Kidney tubule cell (primary cell): ENCODE results near the gene HPS1.

Experiments
- DNase-seq: peaks from one replicate; pipeline ENCODE4 v3.0.0-alpha.2; 2018; ENCODE audit warnings: low spot score

The HPS1 gene

DNA sequence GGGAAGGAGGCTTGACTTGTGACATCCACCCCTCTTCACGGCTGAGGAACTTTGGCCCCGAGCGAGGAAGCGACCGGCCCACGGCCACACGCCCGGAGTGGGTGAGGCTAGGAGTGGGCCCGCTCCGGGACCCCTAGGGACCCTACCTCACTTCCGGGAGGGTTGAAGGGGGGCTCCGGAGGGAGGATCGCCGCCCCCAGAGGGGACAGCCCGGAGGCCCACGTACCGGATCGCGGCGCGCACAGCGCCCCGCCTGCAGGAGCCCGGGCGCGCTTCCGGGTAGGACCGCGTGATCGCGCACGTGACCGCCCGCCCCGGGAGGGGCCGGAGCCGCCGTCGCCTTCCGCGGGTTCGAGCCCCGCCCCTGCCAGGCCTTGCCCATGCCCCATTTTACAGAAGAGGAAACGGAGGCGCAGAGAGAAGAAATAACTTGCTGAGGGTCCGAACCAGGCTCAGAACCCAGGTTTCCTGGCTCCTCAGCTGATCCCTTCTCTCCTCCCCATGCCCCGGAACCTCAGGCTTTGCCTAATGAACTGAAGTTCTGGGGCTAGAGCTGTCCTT is at the start of gene HPS1:
Gene HPS1, minus strand, starts transcription at position 275 of the 561 bp plus-strand sequence. CDS start 3,695 bp downstream, outside the sequence.
- peak; percentile 78 for DNase-seq

DNA sequence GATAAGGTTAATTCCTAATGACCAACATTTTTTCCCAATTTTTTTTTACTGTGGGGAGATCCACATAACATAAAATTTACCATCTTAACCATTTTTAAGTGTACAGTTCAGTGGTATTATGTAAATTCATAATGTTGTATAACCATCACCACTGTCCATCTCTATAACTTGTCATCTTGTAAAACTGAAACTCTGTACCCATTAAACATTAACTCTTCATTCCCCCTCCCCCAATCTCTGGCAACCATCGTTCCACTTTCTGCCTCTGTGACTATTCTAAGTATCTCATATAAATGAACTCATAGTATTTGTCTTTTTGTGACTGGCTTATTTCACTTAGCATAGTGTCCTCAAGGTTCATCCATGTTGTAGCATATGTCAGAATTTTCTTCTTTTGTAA is 46.0 kb upstream of the HPS1 start:
- DNase-seq = peak; percentile 56

- DNase-seq = peak; percentile 68
Measured at GRCh38 chr10:98489561-98490481, 43.1 kb upstream of the HPS1 start.

GRCh38 chr10:98488669-98489430 is 42.1 kb upstream of the HPS1 start:
- no peak for DNase-seq

GRCh38 chr10:98487649-98488048 is 40.9 kb upstream of the HPS1 start:
- no peak for DNase-seq

- peak; percentile 78 for DNase-seq
Measured at GRCh38 chr10:98486421-98486820, 39.7 kb upstream of the HPS1 start.

- peak; percentile 65 for DNase-seq
Measured at GRCh38 chr10:98485959-98486358, 39.2 kb upstream of the HPS1 start.

DNA sequence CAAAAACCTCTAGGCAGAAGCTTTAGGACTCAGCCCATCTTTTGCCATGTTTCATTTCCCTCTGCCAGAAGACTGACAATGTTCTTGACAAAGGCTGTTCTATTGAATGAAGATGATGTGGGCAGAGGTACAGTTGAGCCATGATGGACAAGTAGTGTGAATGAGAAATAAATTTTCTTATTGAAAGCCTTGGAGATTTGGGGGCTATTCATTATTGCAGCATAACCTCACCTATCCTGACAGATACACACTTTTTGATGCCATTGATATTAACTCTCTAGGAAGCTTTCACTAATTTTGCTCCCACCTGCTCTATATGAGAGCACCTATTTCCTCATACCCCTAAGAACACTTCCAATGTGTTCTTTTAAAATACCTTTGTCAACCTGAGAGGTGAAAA is 36.9 kb upstream of the HPS1 start:
- DNase-seq = no peak

DNA sequence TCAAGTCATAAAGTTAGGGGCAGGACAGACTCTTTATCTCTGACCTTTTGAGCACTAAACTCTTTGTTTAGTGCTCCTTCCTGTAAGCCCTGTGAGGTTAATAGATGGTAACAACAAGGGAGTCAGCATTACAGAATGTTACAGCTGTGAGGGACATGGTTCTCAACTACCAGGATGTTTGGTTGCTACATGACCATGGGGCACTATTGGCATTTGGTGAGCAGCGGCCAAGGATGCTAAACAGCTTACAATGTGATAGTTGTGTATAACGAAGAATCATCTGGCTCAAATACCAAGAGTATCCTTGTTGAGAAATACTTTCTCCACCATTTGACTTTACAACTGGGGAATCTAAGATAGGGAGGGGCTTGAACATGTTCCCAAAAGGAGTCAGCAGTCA is 35.4 kb upstream of the HPS1 start:
- DNase-seq = no peak

DNA sequence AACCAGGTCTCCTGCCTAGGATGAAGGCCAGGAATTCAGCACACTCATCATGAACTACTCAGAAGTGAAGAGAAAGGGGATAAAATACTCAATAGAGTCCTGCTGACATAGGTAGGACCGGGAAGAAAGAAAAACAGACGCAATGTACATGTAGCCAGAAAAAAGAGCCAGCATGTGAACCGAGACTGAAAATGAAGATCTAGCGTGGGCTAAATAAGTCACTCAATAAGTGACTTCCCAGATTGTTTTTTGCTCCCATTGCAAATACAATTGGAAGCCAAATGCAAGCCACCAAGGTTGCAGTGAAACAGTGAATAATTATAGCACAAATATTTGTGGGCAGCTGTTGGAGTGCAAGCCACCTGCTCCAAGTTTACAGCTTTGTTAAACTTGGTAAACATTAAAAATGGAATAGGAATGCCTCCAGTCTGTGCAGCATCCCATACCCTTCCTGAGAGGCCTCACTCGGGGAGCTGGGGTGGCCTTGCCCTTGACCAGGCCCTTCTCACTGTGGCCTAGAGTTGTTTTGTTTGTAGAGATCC is 34.7 kb upstream of the HPS1 start:
- DNase-seq = peak; percentile 18

DNA sequence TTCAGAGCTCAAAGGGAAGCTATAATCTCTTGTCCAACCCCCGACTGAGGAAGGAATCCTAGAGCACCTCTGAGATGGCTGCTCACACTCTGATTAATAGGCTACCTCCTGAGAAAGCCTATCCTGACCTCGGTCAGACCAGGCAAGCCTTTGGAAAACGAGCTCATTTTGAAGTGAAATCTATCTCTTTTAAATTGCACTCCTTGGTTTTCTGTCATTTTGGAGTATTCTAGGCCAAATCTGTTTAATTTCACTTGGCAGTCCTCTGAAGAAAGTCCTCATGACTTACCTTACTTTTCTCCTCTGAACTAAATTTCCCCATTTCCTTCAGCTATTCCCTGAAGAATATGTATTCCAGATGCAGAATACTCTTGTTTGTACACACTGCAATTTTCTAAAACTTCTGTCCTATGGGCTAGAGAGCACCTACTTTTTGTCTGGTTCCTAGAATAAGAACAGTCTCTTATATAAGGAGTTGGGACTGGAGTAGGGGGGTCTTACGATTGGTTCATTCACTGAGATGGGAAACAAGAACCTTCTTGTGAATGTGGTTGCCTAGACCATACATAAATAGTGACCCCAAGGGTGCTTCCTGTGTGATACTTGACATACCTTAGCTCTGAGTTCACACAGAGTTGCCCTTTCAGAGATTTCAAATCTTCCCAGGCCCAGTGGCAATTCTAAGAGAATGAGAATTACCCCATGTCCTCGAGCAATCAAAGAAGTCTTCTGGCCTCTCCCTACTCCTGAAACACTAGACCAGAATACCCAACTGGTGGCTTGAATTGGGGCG is 31.9 kb upstream of the HPS1 start:
- peak; percentile 64 for DNase-seq

GRCh38 chr10:98477861-98478260 is 31.1 kb upstream of the HPS1 start:
- DNase-seq = no peak

- DNase-seq = no peak
Measured at GRCh38 chr10:98474628-98475027, 27.9 kb upstream of the HPS1 start.

DNA sequence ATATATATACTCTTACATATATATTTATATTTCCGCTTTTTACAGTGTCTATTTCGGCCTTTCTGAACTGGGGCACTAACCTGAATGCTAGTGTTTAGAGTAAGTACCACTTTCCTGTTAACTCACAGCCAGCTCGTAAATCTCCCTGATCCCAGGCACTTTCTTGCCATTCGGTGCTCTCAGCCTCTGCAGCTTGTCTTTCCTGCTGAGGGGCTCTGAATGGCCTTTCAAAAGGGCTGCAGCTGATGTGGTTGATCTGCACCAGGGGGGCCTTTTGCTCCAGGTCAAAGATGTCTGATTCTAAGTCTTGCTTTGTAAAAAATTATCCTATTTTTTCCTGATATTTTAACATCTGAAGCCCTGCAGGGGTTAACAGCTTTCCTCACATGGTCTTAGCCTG is 25.5 kb upstream of the HPS1 start:
- DNase-seq = no peak

GRCh38 chr10:98470850-98471249 is 24.1 kb upstream of the HPS1 start:
- no peak for DNase-seq

DNA sequence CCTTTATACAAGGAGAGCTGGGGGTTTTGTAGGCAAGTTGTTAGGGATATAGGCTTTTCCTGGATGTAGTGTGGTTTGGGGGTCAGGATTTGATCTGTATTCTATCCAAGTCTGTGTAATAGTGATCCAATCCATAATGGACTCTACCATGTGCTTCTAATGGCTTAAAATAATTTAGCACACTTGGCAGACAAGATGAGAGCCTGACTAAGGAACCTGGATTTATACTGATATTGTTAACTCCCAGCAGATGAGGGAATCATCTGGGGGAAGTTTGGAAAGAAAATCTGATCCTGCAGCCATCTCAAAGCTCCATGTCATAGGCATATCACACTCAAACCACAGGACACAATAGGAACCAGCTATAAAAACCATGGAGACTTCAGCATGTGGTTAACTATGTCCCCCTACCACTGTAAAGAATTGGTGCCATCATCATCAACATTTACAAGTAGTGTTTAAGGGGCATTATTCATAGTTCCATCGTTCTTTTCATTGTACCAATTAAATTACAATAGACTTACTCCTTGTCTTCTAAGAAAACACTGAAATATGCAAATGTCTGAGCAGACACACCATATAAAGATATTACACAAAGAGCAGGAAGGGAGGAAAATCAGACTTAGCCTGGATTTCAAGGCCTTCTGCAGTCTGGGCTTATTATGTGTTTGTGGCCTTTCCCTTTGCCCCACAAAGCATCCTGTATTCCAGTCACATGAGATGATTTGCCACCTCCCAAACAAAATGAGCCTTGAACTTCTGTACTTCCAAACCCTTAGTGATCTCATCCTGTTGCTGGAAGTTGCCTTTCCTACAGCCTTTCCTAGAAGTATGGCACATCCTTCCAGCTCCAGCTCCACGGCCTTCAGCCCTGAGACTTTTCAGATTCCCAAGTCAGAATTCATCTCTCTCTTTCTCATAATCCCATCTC is 22.5 kb upstream of the HPS1 start:
- DNase-seq = no peak

DNA sequence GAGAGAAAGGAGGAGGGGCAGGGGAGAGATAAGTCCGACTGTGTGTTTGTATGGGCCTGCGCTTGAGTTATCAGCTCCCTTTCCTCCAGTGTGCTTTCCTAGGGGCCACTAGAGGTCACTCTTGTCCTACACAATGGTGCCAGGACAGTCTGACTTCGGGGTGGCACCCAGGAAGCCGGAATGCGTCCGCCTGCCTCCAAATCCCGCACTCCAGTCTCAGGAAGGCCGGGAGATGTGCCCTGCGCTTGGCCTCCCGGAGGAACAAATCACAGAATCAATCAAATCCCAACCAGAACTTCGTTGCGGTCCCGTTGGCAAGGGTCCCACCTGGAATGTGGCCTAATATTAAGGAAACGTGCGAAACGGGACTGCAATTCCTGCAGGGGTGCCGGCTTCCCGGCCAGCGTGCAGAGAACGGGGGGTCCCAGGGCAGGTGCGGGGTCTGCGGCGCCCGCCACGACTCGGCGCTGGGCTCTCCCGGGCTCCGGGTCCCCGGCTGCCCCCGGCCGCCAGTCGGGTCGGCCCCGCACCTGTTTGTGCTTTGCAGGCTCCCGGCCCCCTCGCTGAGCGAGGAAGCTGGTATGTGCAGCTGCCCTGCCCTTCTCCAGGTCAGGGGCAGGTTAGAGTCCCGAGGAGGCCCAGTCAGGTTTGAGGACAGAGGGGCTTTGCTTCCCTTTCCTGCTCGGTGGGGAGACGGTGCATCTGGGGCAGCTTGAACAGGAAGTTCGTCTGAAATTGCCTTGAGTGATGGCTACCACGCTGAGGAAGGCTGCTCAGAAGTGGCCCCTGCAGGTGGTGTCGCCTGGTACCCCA is 21.0 kb upstream of the HPS1 start:
- peak; percentile 89 for DNase-seq

- no peak for DNase-seq
Measured at GRCh38 chr10:98466861-98467505, 20.2 kb upstream of the HPS1 start.

DNA sequence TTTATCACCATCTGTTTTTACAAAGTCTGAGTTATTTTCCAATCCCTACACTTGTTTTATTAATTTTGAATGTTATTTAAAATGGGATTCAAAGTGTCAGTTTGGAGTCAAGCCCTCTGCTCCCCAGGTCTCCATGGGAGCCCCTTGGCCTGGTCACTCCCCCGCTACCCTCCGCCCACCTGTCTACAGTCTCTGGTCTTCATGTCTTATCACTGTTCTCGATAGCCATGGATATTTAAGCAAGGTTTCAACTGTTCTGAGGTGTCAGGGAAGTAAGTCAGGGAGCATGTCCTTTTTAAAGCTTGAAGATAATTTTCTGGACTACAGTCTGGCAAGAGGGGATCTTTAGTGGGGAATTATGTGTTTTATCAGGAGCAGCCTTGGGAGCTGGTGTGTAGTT is 19.1 kb upstream of the HPS1 start:
- no peak for DNase-seq
